Measurements from ENCODE around the gene OR8K3.

Gene OR8K3

GRCh38 chr11:56331861-56332491, 17.0 kb downstream of the OR8K3 start:
- no peak overlapping the region for H3K4me3 ChIP-seq (ENCODE audit: low read depth, low read length)
- no peak for DNase-seq (ENCODE audit: low read depth, low spot score)
- in situ Hi-C loops (cut with HindIII; ENCODE audit: low sequenced_read_pairs), result no loop called here
- no peak for TF ChIP-seq CTCF (IDR thresholded peaks at IDR 0.05; ENCODE audit: low read depth, low read length)

- H3K4me3 ChIP-seq (ENCODE audit: low read depth, low read length), result no peak overlapping the region
- DNase-seq (ENCODE audit: low read depth, low spot score), result no peak
- TF ChIP-seq CTCF (IDR thresholded peaks at IDR 0.05; ENCODE audit: low read depth, low read length), result no peak
- in situ Hi-C loops (cut with HindIII; ENCODE audit: low sequenced_read_pairs), result no loop called here
These were observed 18.2 kb downstream of the OR8K3 start for GRCh38 chr11:56333156-56333555.

- TF ChIP-seq CTCF (IDR thresholded peaks at IDR 0.05; ENCODE audit: low read depth, low read length), result no peak
- DNase-seq (ENCODE audit: low read depth, low spot score), result no peak
- in situ Hi-C loops (cut with HindIII; ENCODE audit: low sequenced_read_pairs), result no loop called here
These were observed 25.3 kb downstream of the OR8K3 start for GRCh38 chr11:56340289-56340688.

GRCh38 chr11:56345739-56346138, 30.8 kb downstream of the OR8K3 start, which contains the start of gene OR8K1:
Gene OR8K1, plus strand, starts transcription at chr11:56346039. Its CDS starts 0 bp downstream, at chr11:56346039.
- DNase-seq (ENCODE audit: low read depth, low spot score), result no peak
- TF ChIP-seq CTCF (IDR thresholded peaks at IDR 0.05; ENCODE audit: low read depth, low read length), result no peak
- no peak within 1 kb of the TSS for H3K4me3 ChIP-seq (ENCODE audit: low read depth, low read length)
- in situ Hi-C loops (cut with HindIII; ENCODE audit: low sequenced_read_pairs), result no loop called here

More at GRCh38 chr11:56340289-56340688, 25.3 kb downstream of the OR8K3 start:
- no peak overlapping the region for H3K4me3 ChIP-seq (ENCODE audit: low read depth, low read length)

GRCh38 chr11:56353991-56354390, 39.0 kb downstream of the OR8K3 start, which contains the start of gene OR8J1:
Gene OR8J1, plus strand, starts transcription at chr11:56354291. Its CDS starts 5,956 bp downstream, at chr11:56360247.
- TF ChIP-seq CTCF (IDR thresholded peaks at IDR 0.05; ENCODE audit: low read depth, low read length), result no peak
- in situ Hi-C loops (cut with HindIII; ENCODE audit: low sequenced_read_pairs), result no loop called here
- DNase-seq (ENCODE audit: low read depth, low spot score), result no peak

More at GRCh38 chr11:56353991-56354390, 39.0 kb downstream of the OR8K3 start, which contains the start of gene OR8J1:
- H3K4me3 ChIP-seq (ENCODE audit: low read depth, low read length), result no peak within 1 kb of the TSS

Measured in astrocyte of the spinal cord (primary cell).